Muscle layer of duodenum (tissue), 2 donors: ENCODE results near the gene NEGR1.

Source experiments
- H3K27ac ChIP-seq: one replicate; pipeline ENCODE4 v1.7.0; 2013; ENCODE audit warnings: mild to moderate bottlenecking, low read length
- H3K27me3 ChIP-seq: one replicate; pipeline ENCODE4 v1.7.0; 2013; ENCODE audit warnings: low read depth, mild to moderate bottlenecking, control low read depth, low read length
- H3K36me3 ChIP-seq, 2 donors: one replicate each; pipeline ENCODE4 v1.7.0; 2013; ENCODE audit warnings: low read length in 2 of 2, control low read depth in 1 of 2, mild to moderate bottlenecking in 1 of 2; ENCODE audit not compliant: insufficient read depth in 2 of 2, control insufficient read depth in 1 of 2
- H3K4me1 ChIP-seq, 2 donors: one replicate each; pipeline ENCODE4 v1.7.0; 2013; ENCODE audit warnings: low read length in 2 of 2, mild to moderate bottlenecking in 2 of 2, control low read depth in 1 of 2, moderate library complexity in 1 of 2; ENCODE audit not compliant: insufficient read depth in 2 of 2, control insufficient read depth in 1 of 2
- H3K4me3 ChIP-seq, 2 donors: one replicate each; pipeline ENCODE4 v1.7.0; 2013; ENCODE audit warnings: low read length in 2 of 2, low read depth in 1 of 2, mild to moderate bottlenecking in 1 of 2
- H3K9me3 ChIP-seq, 2 donors: one replicate each; pipeline ENCODE4 v1.7.0; 2013; ENCODE audit warnings: low read length in 2 of 2, control low read depth in 1 of 2, mild to moderate bottlenecking in 1 of 2; ENCODE audit not compliant: control insufficient read depth in 1 of 2
- donor health status: healthy.

The NEGR1 gene

GRCh38 chr1:72182859-72183258 is 99.5 kb downstream of the NEGR1 start:
- no peak overlapping the region for H3K27ac ChIP-seq
- peaks cover 0 to 9% of the 10 kb centered on the region in 2 donors for H3K4me1 ChIP-seq
- no peaks in the 10 kb centered on the region for H3K36me3 ChIP-seq
- H3K9me3 ChIP-seq, result no peaks in the 10 kb centered on the region
- H3K27me3 ChIP-seq, result no peaks in the 10 kb centered on the region
- no peak overlapping the region for H3K4me3 ChIP-seq

GRCh38 chr1:72178266-72178665 is 104.1 kb downstream of the NEGR1 start:
- H3K9me3 ChIP-seq, result no peaks in the 10 kb centered on the region
- H3K4me1 ChIP-seq, result no peaks in the 10 kb centered on the region
- no peak overlapping the region for H3K27ac ChIP-seq
- no peak overlapping the region for H3K4me3 ChIP-seq
- no peaks in the 10 kb centered on the region for H3K27me3 ChIP-seq
- no peaks in the 10 kb centered on the region for H3K36me3 ChIP-seq

GRCh38 chr1:72177711-72178110 is 104.6 kb downstream of the NEGR1 start:
- H3K36me3 ChIP-seq, result no peaks in the 10 kb centered on the region
- H3K4me1 ChIP-seq, result no peaks in the 10 kb centered on the region
- H3K27ac ChIP-seq, result no peak overlapping the region
- no peak overlapping the region for H3K4me3 ChIP-seq
- no peaks in the 10 kb centered on the region for H3K9me3 ChIP-seq
- no peaks in the 10 kb centered on the region for H3K27me3 ChIP-seq

GRCh38 chr1:72170246-72170645 is 112.1 kb downstream of the NEGR1 start:
- H3K9me3 ChIP-seq, result no peaks in the 10 kb centered on the region
- H3K4me1 ChIP-seq, result no peaks in the 10 kb centered on the region
- H3K27me3 ChIP-seq, result no peaks in the 10 kb centered on the region
- H3K27ac ChIP-seq, result no peak overlapping the region
- no peak overlapping the region for H3K4me3 ChIP-seq
- H3K36me3 ChIP-seq, result no peaks in the 10 kb centered on the region

- no peaks in the 10 kb centered on the region for H3K36me3 ChIP-seq
- no peaks in the 10 kb centered on the region for H3K4me1 ChIP-seq
- no peaks in the 10 kb centered on the region for H3K27me3 ChIP-seq
- H3K9me3 ChIP-seq, result no peaks in the 10 kb centered on the region
- no peak overlapping the region for H3K4me3 ChIP-seq
- no peak overlapping the region for H3K27ac ChIP-seq
Measured at GRCh38 chr1:72166426-72166825, 115.9 kb downstream of the NEGR1 start.

GRCh38 chr1:72150508-72150907 is 131.8 kb downstream of the NEGR1 start:
- H3K9me3 ChIP-seq, result no peaks in the 10 kb centered on the region
- no peaks in the 10 kb centered on the region for H3K4me1 ChIP-seq
- H3K27me3 ChIP-seq, result no peaks in the 10 kb centered on the region
- no peak overlapping the region for H3K27ac ChIP-seq
- H3K36me3 ChIP-seq, result no peaks in the 10 kb centered on the region
- H3K4me3 ChIP-seq, result no peak overlapping the region

- Histone ChIP-seq H3K36me3 (no peaks in the 10 kb centered on the region), H3K4me3 (no peak overlapping the region), H3K27ac (no peak overlapping the region), H3K9me3 (peaks cover 0 to 2% of the 10 kb centered on the region in 2 donors), H3K27me3 (no peaks in the 10 kb centered on the region), H3K4me1 (no peaks in the 10 kb centered on the region)
Measured at GRCh38 chr1:72141875-72142274, 140.5 kb downstream of the NEGR1 start.

GRCh38 chr1:72140222-72140621 is 142.1 kb downstream of the NEGR1 start:
- no peaks in the 10 kb centered on the region for H3K27me3 ChIP-seq
- H3K36me3 ChIP-seq, result no peaks in the 10 kb centered on the region
- no peak overlapping the region for H3K4me3 ChIP-seq
- H3K4me1 ChIP-seq, result no peaks in the 10 kb centered on the region
- no peak overlapping the region for H3K27ac ChIP-seq
- peaks cover 0 to 2% of the 10 kb centered on the region in 2 donors for H3K9me3 ChIP-seq

- Histone ChIP-seq H3K36me3 (no peaks in the 10 kb centered on the region), H3K4me1 (no peaks in the 10 kb centered on the region), H3K27ac (no peak overlapping the region), H3K9me3 (peaks cover 0 to 2% of the 10 kb centered on the region in 2 donors), H3K4me3 (no peak overlapping the region), H3K27me3 (no peaks in the 10 kb centered on the region)
Measured at GRCh38 chr1:72137656-72138055, 144.7 kb downstream of the NEGR1 start.

GRCh38 chr1:72129869-72130268 is 152.5 kb downstream of the NEGR1 start:
- Histone ChIP-seq H3K4me1 (no peaks in the 10 kb centered on the region), H3K27ac (no peak overlapping the region), H3K27me3 (no peaks in the 10 kb centered on the region), H3K36me3 (no peaks in the 10 kb centered on the region), H3K9me3 (no peaks in the 10 kb centered on the region), H3K4me3 (no peak overlapping the region)

GRCh38 chr1:72122099-72122880 is 160.0 kb downstream of the NEGR1 start:
- no peak overlapping the region for H3K27ac ChIP-seq
- H3K36me3 ChIP-seq, result no peaks in the 10 kb centered on the region
- H3K9me3 ChIP-seq, result no peaks in the 10 kb centered on the region

GRCh38 chr1:72119491-72119890 is 162.8 kb downstream of the NEGR1 start:
- Histone ChIP-seq H3K4me3 (no peak overlapping the region), H3K27ac (no peak overlapping the region), H3K9me3 (no peaks in the 10 kb centered on the region), H3K27me3 (no peaks in the 10 kb centered on the region), H3K36me3 (no peaks in the 10 kb centered on the region), H3K4me1 (peaks cover 0 to 8% of the 10 kb centered on the region in 2 donors)

More at GRCh38 chr1:72122099-72122880, 160.0 kb downstream of the NEGR1 start:
- Histone ChIP-seq H3K27me3 (no peaks in the 10 kb centered on the region), H3K4me3 (no peak overlapping the region), H3K4me1 (peaks cover 0 to 8% of the 10 kb centered on the region in 2 donors)
